ENCODE measurements around the gene KDSR. TPM values are rescaled to one million over a fixed set of nuclear protein-coding genes. Genes with fewer than 3 reads are reported as not detected.
A peak's percentile ranks its signal among the peaks of the same experiment; 100 is the strongest.

The KDSR gene
- total RNA-seq, 4 donors from 2014 or later: 13.1 to 37.2 (median 28.3) TPM

GRCh38 chr18:63284173-63284799 is 82.7 kb downstream of the KDSR start:
- peaks cover 8 to 41% (median 23%) of the 10 kb centered on the region in 4 donors for H3K4me1 ChIP-seq
- H3K36me3 ChIP-seq: peaks cover 0 to 8% (median 0%) of the 10 kb centered on the region in 4 donors
- H3K27me3 ChIP-seq: no peaks in the 10 kb centered on the region
- H3K9me3 ChIP-seq: no peaks in the 10 kb centered on the region
- TF ChIP-seq POLR2AphosphoS5 (IDR thresholded peaks at IDR 0.05) (no peak), EP300 (IDR thresholded peaks at IDR 0.05; ENCODE audit: low read depth) (no peak), CTCF (IDR thresholded peaks at IDR 0.05) (no peak), POLR2A (IDR thresholded peaks at IDR 0.05) (no peak)
- no peak overlapping the region for H3K4me3 ChIP-seq
- intact Hi-C loops (cut with DNase I; ENCODE audit: low total_unique reads) (no loop called here), in situ Hi-C loops (cut with MboI; ENCODE audit: low pct_ligation_motif_present in 1 of 4, low pct_unique_long_range_greater_than_20kb in 1 of 4, low sequenced_read_pairs in 3 of 4) (no loop called here)
- DNase-seq: no peak
- peak overlapping the region in 3 of 4 donors; percentile 13 to 72 (median 58) for H3K27ac ChIP-seq
- WGBS, 2 donors (ENCODE audit: low coverage in 1 of 2): 81 to 96% methylated on average over 3 to 5 of the region's 5 CpGs

DNA sequence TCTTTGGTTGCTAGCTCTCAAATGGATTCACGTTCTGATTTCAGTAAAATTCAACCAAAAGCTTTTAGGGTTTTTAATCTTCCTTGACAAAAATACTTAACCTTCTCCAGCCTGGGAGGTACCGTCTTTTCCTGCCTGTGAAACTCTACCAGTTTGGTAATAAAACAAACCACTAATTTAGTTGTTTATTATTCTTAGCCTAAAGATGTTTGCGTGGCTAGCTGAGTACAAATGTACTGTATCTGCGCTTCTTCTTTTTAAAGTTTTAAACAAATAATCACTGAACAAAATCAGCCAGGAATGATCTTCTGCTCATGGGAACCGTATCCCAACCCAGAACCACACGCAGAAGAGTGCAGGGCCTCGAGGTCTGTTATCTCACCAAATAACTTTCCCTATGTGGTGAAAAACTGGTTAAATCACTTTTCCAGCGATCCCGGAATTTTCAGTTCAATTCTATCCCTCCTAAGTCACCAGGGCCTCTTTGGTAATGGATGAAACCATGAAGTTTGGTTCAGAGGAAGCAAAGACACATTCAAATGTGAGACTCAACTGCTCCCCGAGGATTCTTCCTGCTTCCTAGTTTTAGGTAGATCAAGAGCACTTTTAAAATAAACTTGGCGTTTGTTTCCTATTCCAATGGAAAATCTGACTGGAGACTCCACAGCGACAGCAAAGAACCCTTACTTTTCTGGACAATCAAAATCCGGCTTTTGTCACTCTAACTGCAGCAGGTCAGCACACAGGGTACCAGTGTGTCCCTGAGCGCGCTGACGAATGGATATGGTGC is 83.5 kb downstream of the KDSR start:
- H3K36me3 ChIP-seq: peaks cover 0 to 8% (median 0%) of the 10 kb centered on the region in 4 donors
- TF ChIP-seq EP300 (IDR thresholded peaks at IDR 0.05; ENCODE audit: low read depth) (no peak), CTCF (IDR thresholded peaks at IDR 0.05) (no peak), POLR2A (IDR thresholded peaks at IDR 0.05) (no peak), POLR2AphosphoS5 (IDR thresholded peaks at IDR 0.05) (no peak)
- peak overlapping the region in 3 of 4 donors; percentile 24 to 72 (median 58) for H3K27ac ChIP-seq
- no peaks in the 10 kb centered on the region for H3K27me3 ChIP-seq
- intact Hi-C loops (cut with DNase I; ENCODE audit: low total_unique reads): no loop called here
- in situ Hi-C loops (cut with MboI; ENCODE audit: low pct_ligation_motif_present in 1 of 4, low pct_unique_long_range_greater_than_20kb in 1 of 4, low sequenced_read_pairs in 3 of 4): no loop called here
- H3K9me3 ChIP-seq: no peaks in the 10 kb centered on the region
- peaks cover 8 to 34% (median 18%) of the 10 kb centered on the region in 4 donors for H3K4me1 ChIP-seq
- H3K4me3 ChIP-seq: no peak overlapping the region
- DNase-seq: no peak
- 82 to 97% methylated on average over 7 to 16 of the region's 16 CpGs for WGBS, 2 donors (ENCODE audit: low coverage in 1 of 2)

DNA sequence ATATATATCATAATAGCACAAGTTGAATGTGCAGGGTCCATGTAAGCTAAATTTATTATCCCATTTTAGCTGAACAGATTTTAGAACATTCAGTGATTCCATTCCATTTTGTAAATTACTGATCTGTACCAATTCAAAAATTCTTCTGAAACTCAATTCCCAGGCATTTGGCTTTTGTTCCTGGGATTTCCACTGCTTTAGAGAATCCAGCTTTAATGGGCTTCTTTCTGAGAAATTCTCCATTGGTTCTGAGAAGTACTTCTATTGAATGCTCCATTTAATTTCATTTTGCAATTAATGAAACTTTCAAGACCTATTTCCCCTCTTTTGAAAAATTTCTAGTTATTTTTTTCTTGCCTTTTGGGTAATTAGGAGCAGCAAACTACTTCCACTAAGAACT is 84.2 kb downstream of the KDSR start:
- in situ Hi-C loops (cut with MboI; ENCODE audit: low pct_ligation_motif_present in 1 of 4, low pct_unique_long_range_greater_than_20kb in 1 of 4, low sequenced_read_pairs in 3 of 4): no loop called here

More for the DNA sequence above, 84.2 kb downstream of the KDSR start:
- Histone ChIP-seq H3K27me3 (no peaks in the 10 kb centered on the region), H3K27ac (peak overlapping the region in 2 of 4 donors; percentile 24 to 72), H3K4me1 (peaks cover 5 to 34% (median 18%) of the 10 kb centered on the region in 4 donors), H3K4me3 (no peak overlapping the region), H3K9me3 (no peaks in the 10 kb centered on the region), H3K36me3 (peaks cover 0 to 8% (median 0%) of the 10 kb centered on the region in 4 donors)
- TF ChIP-seq CTCF (IDR thresholded peaks at IDR 0.05) (no peak), POLR2A (IDR thresholded peaks at IDR 0.05) (no peak), POLR2AphosphoS5 (IDR thresholded peaks at IDR 0.05) (no peak), EP300 (IDR thresholded peaks at IDR 0.05; ENCODE audit: low read depth) (no peak)
- intact Hi-C loops (cut with DNase I; ENCODE audit: low total_unique reads): no loop called here
- DNase-seq: no peak

Other genes starting within 250 kb of the KDSR start
- 10 to 100 TPM; 14.3 to 34.8 (median 23.5) TPM for gene BCL2, start 47.4 kb downstream of the KDSR start, total RNA-seq
- 100 to 1,000 TPM in 1 of 4 donors, 10 to 100 TPM in 3; 40.4 to 122 (median 63.3) TPM for gene VPS4B, start 55.3 kb upstream of the KDSR start, total RNA-seq
- gene SERPINB5, start 109.8 kb upstream of the KDSR start, total RNA-seq: 1 to 10 TPM in 3 of 4 donors, under 1 TPM in 1; 0.79 to 3.6 (median 1.2) TPM
- not detected for gene SERPINB12, start 175.2 kb upstream of the KDSR start, total RNA-seq
- gene SERPINB13, start 220.1 kb upstream of the KDSR start, total RNA-seq: 1 to 10 TPM in 1 of 4 donors, not detected in 3; 1.4 TPM